Activated CD4-positive, alpha-beta T cell treated with anti-CD3 and anti-CD28 coated beads, Interleukin-2, Interleukin-4, amounts not matched to agents 100 ng/mL and 50 ng/mL, durations not matched to agents 16 hours and 8 hours (primary cell): ENCODE results near the gene NOL4L.

ENCODE experiments used
- DNase-seq: peaks from one replicate; pipeline ENCODE4 v3.0.0-alpha.2; 2020; ENCODE audit warnings: low spot score

NOL4L gene

DNA sequence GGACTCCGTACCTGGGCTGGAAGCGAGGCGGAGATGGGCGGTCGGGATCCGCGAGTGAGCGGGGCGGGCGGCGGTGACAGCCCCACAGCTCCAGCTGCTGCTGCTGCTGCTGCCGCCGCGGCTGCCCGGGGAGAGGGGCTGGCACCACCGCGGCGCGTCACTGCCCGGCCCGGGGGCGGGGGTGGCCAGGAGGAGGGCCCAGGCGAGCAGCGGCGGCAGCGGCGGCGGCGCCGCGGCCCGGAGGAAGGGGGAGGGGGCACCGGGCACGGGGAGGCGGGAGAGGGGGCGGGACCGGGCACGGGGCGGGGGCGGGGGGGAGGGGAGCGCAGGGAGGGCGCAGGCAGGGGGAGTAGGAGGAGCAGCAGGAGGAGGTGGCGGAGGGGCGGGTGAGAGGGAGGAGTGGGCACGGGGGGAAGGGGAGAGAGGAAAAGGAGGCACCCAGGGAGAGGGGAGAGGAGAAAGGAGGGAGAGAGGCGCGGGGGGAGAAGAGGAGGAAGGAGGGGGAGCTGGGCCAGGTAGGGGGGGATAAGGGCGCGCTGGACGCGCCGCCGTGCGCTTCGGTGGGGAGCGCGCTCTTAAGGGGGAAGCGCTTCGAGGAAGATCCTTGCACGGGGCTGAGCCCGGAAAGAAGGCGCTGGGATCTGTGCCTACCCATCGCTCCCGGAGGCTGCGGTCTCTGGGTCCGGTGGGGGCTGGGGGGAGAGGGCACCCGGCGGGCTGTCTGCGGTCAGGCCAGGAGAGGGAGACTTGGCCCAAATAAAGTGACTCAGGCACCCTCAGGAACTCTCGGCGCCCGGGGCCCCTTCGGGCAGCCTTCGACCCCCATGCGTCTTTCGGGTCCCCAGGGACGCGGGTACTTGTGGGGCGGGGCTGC, 101.5 kb downstream of the NOL4L start:
- peak; percentile 23 for DNase-seq

- DNase-seq, result no peak
Measured at GRCh38 chr20:32482442-32483261, 102.5 kb downstream of the NOL4L start.

DNA sequence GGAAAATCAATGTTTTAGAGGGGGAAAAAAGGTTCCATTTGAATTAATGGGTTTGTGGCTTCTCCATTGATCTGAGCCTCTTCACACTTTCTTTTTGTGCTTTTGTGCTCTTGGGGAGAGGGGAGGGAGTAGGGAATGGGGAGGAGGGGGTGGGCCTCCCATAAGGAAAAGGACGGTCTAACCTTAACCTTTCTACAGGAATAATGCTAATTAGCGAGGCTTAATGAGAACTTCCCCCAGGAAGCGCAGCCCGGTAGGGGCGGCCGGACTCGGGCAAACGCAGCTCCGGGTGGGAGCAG, 103.0 kb downstream of the NOL4L start:
- no peak for DNase-seq

DNA sequence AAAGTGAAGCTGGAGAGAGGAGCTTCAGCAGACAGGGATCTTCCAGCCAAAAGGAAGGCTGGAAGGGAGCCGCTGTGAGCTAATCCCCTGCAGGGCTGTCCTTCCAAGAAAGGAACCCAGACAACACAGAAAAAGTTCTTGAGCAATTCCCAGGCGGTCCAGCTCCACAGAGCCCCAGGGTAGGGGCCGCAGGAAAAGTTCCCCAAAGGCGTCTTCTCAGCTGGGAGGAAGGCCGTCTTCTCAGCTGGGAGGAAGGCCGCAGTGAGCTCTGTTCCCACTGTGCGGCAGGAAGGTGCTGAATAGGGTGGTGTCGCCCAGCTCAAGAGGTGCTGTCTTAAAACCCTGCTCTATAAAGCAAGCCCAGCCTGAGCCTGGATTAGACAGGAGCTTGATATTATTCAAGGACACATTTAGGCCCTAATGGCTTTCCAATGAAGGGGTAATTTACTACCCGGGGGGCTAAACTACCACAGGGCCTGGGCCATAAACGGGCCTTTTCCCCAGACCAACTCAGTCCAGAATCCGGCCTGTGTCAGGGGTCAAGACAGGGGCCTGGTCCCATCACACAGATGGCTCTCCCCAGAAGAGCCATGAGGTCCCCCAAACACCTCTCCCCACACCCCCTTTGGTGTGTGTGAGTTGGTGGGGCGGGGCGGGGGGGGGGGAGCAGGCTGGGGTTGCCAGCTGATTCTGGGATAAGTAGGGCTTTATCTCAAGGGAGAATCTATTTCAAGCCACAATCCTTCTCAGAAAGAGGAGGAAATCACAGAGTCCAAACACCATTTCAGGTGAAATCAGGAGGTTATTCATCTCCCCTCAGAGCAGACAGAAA, 103.6 kb downstream of the NOL4L start:
- no peak for DNase-seq

GRCh38 chr20:32480371-32481241, 104.5 kb downstream of the NOL4L start:
- no peak for DNase-seq

DNA sequence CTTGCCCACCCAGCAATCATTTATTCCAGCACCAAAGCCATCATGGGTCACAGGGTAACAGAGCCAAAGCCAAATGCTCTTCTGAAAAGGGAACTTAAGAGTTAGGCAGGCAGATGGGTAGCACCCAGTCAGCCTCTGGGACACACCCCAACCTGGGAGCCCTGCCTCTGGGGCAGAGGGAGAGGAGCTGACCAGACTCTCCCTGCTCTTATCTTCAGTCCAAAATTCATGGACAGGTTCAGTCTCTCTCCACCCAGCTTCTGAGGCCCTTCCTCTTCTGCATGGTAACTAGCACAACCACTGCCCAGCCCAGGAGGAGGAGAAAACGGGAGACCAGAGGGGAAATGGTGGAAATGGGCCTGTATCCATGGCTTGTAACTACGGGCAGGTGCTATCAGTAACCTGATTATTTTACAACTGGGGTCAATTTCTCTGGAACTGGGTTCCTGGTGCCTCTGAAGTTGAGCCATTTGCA, 105.4 kb downstream of the NOL4L start:
- DNase-seq, result no peak

DNA sequence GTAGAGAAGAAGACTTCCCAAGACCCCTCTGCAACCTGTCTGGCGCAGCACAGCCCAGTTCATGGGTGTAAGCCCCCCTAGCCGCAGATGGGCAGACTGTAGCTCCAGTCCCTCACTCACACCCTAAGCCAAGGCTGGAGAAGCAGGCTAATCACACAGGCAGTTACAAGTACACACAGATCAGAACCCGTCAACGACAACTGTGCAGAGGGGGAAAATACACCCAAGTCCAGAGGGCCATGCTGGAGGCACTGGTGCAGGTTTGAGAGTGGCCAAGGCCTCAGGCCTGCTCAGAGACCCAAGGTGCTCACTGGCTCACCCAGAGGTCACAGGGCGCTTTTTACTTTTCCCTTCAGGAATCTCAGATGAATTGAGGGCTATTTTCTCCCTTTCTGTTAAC, 106.1 kb downstream of the NOL4L start:
- DNase-seq, result no peak

GRCh38 chr20:32478576-32478975, 106.6 kb downstream of the NOL4L start:
- DNase-seq, result no peak

GRCh38 chr20:32477594-32478512, 107.3 kb downstream of the NOL4L start:
- DNase-seq, result no peak

DNA sequence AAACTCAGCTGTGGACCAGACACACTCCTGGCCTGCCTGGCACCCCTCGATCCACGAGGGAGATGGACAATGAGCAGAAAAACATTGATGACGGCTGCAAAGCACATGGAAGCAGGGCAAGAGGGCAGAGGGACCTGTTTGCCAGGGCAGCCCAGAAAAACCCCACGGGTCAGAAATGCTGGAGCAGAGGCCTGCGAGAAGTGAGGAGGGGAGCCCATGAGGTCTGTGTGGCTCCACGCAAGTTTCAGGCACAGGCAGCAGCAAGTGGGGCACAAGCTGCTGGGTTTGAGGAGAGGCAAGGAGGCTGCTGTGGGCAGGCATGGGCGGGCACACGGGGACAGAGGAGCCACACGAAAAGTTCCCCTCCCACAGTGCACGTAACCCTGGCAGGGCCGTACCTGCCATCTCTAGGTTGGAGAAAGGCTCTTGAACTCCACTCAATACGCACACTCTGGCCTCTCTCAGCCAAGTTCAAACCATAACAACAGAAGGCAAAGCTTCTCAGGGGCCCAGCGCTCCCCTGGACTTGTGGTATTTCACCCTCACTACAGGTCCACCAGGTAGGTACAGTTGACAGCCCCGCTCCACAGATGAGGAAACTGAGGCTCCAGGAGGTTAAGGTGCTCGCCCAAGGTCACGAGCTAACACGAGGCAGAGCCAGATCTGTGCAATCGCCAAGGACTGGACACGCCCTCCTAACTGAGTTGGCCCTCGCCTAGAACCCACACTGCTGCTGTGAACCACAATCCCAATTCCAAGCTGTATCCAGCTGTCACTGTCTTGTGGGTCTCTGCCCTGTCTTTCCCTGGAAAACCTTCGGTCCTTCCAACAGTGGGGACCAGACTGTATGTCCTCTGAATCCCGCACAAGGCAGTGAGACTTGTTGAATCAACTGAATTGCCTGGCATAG, 108.2 kb downstream of the NOL4L start:
- no peak for DNase-seq

DNA sequence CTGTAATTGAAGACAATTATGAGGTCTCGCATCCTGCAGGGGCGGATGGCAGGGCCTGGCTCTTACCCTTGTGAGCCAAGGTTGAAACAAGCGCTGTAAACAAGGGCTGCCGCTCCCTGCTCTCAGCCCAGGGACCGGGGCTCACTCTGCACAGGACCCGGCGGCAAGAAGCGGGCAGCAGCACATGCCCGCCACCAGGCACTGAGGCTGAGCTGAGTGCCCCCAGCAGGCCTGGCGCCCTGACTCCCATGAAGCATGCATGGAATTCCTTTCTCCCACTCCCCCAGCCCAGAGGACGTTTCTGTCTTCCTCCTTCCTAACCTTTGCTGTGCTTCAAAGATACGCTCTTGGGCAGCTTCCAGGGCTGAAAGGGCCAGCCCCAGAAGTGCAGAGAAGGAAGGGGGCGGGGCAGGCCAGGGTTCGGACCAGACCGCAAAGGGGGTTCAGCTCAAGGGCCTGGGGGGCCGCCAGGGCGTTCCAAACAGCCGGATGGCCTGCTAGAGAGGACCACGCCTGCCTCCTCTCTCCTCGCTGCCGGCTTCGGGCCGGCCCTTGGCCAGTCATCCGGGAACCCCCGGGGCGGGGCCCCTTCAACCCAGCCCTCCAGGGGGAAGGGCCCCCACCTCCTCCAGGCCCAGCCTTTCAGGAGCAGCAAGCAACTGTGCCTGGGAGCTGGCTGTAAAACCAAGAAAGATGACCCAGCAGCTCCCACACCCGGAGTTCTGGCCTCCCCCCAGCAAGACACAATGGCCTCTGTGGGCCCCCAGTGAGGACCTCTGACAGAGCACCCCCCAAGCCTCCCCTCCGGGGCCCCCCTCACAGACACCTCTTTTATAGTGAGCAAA, 109.9 kb downstream of the NOL4L start:
- DNase-seq, result no peak

DNA sequence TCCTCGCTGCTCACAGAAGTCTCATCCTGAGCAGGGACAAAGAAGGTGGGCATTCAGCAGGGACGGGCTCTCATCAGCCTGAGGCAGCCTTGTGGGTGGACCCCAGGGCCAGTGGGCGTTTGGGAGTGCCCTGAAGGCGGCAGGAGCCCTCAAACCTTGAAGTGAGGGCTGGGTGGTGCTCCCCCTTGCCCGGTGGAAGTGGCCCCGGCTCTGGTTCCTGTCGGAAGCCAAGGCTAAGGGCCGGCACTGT, 110.5 kb downstream of the NOL4L start:
- no peak for DNase-seq

- DNase-seq, result no peak
Measured at GRCh38 chr20:32474009-32474716, 111.0 kb downstream of the NOL4L start.

DNA sequence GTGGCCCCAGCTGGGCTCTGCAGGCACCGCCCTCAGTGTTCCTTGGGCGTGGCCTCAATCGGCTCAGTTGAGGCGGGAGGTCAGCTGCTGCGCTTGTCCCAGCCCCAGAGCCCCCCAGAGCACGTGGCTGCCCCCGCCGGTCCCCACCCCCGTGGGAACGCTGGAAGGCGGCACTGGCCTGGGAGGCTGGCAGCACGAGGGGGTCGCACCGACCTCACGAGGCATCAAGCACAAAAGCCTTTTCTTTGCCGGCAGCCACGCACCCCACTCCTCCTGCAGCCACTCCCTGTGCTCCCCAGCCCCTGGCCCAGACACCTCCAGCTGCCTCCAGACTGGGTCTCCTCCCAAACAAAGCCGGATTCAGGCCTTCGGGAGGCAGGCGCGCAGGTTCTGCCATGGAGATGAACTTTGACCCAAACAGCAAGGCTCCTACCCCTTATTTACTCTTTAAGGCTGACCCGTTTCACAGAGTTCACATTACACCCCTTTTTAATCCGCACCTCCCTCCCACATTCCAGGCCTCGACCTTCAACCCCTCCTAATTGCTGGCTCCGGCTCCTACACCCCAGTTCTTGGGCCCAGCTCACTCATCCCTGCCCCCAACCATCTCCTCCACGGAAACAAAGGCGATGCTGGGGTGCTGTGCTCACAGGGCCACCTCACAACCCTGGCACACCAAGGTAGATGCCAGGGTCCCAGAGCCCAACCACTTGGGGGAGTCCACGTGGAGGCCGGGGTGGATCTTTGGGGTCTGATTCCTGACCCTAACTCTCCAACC, 111.7 kb downstream of the NOL4L start:
- DNase-seq, result no peak

DNA sequence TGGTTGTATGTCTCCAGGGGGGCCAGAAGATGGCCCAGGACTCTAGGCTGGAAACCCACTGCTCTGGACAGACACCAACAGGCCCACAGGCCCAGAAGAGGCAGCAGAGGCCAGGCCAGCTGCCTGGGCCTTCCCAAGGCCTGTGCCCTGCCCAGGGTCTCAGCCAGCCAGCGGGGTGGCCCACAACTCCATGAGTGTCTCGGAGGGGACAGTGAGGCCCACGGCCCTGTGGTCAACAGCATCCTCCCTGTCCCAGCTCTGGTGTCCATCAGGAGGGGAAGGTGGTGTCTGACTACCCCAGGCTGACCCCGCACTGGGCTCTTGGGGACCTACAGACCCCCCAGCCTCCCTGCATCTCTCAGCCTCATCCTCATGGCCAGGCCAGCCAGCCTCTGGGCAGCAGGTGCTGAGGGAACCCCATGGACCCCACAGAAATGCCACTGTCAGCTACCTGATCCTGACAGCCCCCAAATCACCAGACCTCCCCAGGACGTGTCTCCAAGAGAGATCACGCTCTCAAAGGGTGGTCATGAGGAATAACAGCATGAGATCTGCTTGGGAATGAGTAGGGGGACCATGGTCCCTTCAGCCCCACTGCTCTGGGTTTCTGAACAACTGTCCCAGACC, 112.4 kb downstream of the NOL4L start:
- DNase-seq, result no peak

DNA sequence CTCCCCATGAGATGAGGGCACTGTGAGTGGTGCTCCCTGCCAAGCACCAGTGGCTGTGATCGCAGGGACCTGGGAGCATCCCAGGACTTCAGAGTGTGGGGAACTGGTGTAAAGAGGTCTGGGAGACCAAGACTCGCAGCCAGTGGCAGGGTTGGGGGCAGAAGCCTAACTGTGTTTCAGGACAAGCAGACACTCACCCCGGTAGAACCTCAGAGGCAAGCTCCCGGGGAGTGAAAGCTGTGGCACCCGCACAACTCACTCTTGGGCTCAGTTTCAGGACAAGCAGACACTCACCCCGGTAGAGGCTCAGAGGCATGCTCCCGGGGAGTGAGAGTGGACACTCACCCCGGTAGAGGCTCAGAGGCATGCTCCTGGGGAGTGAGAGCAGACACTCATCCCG, 114.2 kb downstream of the NOL4L start:
- no peak for DNase-seq
